HG02973 (cell line): ENCODE measurements around the gene SPRR5.

Source experiments
- ATAC-seq: cut with Tn5 transposase; IDR thresholded peaks from one replicate; pipeline ENCODE4 v1.9.1; 2021; ENCODE audit warnings: moderate library complexity; ENCODE audit not compliant: unreplicated experiment

Gene SPRR5

GRCh38 chr1:152946651-152947256 lies at the start of gene SPRR5:
Gene SPRR5 (plus strand): TSS chr1:152947206. CDS start chr1:152948555, 1,349 bp downstream.
- ATAC-seq, result no peak

- ATAC-seq, result no peak
Observed at GRCh38 chr1:152899027-152899426, 48.0 kb upstream of the SPRR5 start.

- ATAC-seq, result no peak
Observed at GRCh38 chr1:152899883-152900282, 47.1 kb upstream of the SPRR5 start.

- no peak for ATAC-seq
Observed at GRCh38 chr1:152901631-152902030, 45.4 kb upstream of the SPRR5 start.

- no peak for ATAC-seq
Observed at GRCh38 chr1:152902636-152903035, 44.4 kb upstream of the SPRR5 start.

GRCh38 chr1:152904688-152905440 lies 42.1 kb upstream of the SPRR5 start:
- no peak for ATAC-seq

GRCh38 chr1:152906023-152906565 lies 40.9 kb upstream of the SPRR5 start:
- ATAC-seq, result no peak

GRCh38 chr1:152907686-152908601 lies 39.1 kb upstream of the SPRR5 start, which contains the start of gene IVL:
Gene IVL (plus strand): TSS chr1:152908546. CDS start chr1:152909798, 1,252 bp downstream.
- peak; percentile 62 for ATAC-seq

GRCh38 chr1:152909206-152909605 lies 37.8 kb upstream of the SPRR5 start:
- ATAC-seq, result no peak

- no peak for ATAC-seq
Observed at GRCh38 chr1:152912471-152912870, 34.5 kb upstream of the SPRR5 start.

GRCh38 chr1:152912900-152913299 lies 34.1 kb upstream of the SPRR5 start:
- no peak for ATAC-seq

GRCh38 chr1:152917794-152918193 lies 29.2 kb upstream of the SPRR5 start:
- no peak for ATAC-seq

GRCh38 chr1:152919071-152919470 lies 27.9 kb upstream of the SPRR5 start:
- no peak for ATAC-seq

GRCh38 chr1:152924191-152924590 lies 22.8 kb upstream of the SPRR5 start:
- no peak for ATAC-seq

GRCh38 chr1:152926091-152926490 lies 20.9 kb upstream of the SPRR5 start:
- ATAC-seq, result no peak

- ATAC-seq, result no peak
Observed at GRCh38 chr1:152928671-152929070, 18.3 kb upstream of the SPRR5 start.

GRCh38 chr1:152932170-152932811 lies 14.7 kb upstream of the SPRR5 start:
- no peak for ATAC-seq

- no peak for ATAC-seq
Observed at GRCh38 chr1:152933196-152933595, 13.8 kb upstream of the SPRR5 start.

GRCh38 chr1:152940614-152941013 lies 6.4 kb upstream of the SPRR5 start:
- ATAC-seq, result no peak

- no peak for ATAC-seq
Observed at GRCh38 chr1:152941037-152941711, 5.8 kb upstream of the SPRR5 start.
